GM21576 (cell line): ENCODE measurements around the gene UTS2R.
"Not testable (repeated sequence)": the region's sequence is repeated elsewhere in the genome, so short reads cannot be mapped to it uniquely, and the experiment has no call there.

Experiments used
- ATAC-seq: cut with Tn5 transposase; IDR thresholded peaks from one replicate; pipeline ENCODE4 v1.9.1; 2021; ENCODE audit warnings: mild to moderate bottlenecking, moderate library complexity; ENCODE audit not compliant: unreplicated experiment

The UTS2R gene

DNA sequence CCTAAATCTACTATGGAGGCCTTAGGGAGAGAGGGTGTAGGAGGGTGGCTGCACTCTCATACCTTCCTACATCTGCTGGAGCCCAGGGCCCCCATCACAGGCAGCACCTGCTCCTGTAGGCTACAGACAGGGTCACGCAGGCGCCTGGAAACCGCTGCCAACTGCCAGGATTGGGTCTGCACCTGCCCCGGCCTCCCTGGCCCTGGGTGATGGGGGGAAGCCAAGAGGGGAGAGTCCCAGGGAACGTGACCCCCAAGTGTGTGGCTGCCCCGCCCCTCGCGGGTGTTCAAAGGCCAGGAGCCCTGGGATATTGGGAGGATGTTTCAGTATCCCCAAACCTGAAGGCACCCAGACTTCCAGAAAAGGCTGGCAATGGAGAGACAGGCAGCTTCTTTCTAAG, 18.1 kb upstream of the UTS2R start:
- ATAC-seq, result no peak

GRCh38 chr17:82354804-82355308, 16.7 kb upstream of the UTS2R start:
- ATAC-seq, result no peak

- no peak for ATAC-seq
Measured at GRCh38 chr17:82355770-82356427, 15.7 kb upstream of the UTS2R start.

DNA sequence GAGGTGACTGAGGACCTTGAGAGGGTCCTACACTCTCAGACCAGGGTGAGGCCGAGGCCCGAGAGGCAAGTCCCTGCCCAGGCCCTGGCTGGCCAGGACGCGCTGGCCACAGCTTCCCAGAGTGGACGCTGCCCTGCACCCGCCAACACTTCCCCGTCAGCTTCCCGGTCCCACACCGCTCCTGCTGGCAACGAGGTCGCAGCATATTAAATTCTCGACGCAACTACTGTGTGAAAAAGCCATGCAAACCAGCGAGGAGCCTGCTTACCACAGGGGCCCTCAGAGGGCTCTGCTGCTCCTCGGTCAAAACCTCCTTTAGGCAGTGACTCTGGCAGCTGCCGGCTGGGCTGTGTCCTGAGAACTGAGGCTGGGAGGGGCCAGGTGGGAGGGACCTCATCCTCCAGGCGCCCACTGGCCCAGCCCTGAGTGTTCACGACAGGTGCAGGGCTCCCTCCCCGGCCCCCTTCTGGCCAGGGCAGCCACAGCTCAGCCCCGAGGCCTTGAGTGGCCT, 14.7 kb upstream of the UTS2R start:
- ATAC-seq, result no peak

- no peak for ATAC-seq
Measured at GRCh38 chr17:82357394-82357793, 14.2 kb upstream of the UTS2R start.

GRCh38 chr17:82358465-82359350, 12.9 kb upstream of the UTS2R start, which contains the start of gene TEX19:
TEX19 (plus strand) TSS chr17:82359247; CDS start chr17:82362151, 2,904 bp downstream.
- no peak for ATAC-seq

GRCh38 chr17:82359451-82360074, 12.0 kb upstream of the UTS2R start:
- not testable (repeated sequence) for ATAC-seq

DNA sequence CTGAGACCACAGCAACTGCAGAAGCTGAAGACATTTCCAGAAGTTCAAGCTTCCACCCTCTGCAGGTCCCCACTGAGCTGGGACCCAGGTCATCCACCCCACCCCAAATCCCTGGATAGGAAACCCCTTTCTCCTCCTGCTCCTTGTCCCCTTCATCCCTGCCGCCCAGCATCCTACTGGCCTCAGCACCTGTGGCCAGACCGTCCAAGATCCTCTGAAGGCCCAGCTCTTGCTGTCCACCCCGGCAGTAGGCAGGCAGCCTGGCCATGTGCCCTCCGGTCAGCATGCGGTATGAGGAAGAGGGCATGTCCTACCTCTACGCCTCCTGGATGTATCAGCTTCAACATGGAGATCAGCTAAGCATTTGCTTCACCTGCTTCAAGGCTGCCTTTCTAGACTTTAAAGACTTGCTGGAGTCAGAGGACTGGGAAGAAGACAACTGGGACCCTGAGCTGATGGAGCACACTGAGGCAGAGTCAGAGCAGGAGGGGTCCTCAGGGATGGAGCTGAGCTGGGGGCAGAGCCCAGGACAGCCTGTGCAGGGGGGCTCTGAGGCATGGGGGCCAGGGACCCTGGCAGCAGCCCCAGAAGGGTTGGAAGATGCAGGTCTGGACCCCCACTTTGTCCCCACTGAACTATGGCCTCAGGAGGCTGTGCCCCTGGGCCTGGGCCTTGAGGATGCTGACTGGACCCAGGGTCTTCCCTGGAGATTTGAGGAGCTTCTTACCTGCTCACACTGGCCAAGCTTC, 9.5 kb upstream of the UTS2R start:
- no peak for ATAC-seq

DNA sequence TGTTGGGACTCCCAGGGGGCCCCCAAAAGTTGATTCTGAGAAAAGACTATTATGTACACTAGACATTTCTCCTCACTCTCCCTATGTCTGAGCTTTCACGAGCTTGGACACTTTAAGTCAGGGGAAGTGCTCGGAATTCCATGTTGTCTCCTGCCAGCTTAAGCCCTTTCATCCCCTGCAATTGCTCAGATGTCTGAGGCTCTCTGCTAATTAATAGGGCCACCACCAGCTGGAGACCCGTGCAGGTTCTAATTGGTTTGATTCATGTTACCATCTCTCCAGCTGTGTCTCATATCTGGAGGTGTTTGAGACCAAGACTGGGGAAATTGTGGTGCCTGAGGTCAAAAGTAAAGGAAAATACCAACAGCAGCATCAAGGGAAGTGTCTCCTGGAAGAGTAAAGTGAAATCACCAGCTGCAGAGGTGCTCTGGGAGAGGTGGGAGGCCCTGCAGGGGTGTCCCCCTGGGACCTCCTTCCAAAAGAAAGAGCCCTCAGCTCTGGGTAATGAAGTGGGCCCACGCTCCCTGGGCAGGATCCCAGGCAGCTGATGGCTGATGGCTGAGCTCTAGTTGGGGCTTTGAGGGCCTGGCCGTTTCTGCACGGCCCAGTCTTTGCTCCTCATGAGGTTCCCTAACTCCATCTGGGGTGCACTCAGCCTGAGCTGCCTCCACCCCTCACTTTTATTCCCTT, 5.8 kb upstream of the UTS2R start:
- no peak for ATAC-seq

- no peak for ATAC-seq
Measured at GRCh38 chr17:82366749-82367148, 4.8 kb upstream of the UTS2R start.

DNA sequence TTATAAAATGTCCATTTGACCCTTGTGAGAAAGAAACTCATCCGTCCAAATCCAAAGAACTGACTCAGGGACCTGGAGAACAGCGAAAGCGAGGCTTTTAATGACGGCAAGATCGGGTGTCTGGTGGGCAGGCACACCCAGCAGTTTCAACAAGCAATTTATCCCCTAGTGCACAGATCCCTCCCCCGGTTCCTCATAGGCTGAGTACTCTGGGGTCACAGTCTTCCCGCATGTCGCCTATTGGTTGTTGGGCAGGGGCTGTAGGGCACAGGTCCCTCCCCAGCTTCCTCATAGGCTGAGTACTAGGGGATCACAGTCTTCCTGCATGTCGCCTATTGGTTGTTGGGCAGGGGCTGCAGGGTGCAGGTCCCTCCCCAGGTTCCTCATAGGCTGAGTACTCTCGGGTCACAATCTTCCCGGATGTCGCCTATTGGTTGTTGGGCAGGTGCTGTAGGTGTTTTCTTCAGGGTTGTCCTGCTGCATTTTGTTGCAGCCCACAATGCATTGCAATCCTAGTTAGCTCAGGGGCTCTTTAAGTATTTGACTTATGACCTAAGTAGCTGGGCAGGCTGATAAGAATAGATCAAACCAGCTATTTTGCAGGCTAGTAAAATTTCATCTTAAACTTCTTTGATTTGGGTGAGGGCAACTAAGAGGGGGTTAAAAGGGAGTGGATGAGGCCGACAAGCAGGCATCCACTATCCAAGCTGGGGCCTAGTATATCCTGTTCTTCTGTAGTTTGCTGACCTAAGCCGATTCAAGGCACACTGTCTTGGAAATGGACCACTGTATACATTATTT, 3.6 kb upstream of the UTS2R start:
- no peak for ATAC-seq

GRCh38 chr17:82369211-82369610, 2.4 kb upstream of the UTS2R start:
- ATAC-seq, result no peak

- ATAC-seq, result no peak
Measured at GRCh38 chr17:82370471-82371332, 863 bp upstream of the UTS2R start.

DNA sequence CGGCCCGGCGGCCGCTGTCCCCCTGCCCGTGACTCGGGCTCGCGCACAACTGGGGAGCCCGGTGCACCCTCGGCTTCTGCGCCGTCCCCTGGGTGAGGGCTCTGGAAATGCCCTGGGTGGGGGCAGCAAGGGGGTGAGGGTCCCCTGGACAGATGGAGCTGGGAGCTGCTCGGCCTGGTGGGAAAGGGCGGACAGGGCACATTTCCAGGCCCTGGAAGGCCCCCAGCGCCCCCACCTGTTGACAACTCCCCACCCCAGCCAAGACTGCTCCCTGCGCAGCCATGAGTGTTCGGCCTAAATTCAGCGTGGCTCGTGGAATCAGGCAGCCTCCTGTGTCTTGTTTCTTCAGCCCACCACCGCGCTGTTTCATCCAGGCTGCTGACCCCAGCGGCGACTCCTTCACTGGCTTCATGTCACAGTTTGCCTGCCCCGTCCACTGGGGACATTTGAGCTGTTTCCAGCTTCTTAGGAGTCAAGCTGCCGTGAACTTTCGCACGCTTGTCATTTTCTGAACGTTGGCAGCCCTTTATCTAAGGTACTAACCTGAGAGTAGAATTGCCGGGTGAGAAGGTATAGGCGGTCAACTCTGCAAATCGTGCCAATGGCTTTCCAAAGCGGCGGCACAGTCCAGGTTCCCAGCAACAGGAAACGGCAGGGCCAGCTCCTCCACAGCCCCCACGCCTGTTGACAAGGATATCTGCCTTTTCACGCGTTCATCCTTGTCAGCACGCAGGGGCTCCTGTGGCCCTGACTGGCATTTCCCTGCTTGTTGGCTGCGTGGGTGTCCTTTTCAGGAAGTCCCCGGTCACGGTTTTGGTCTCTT, 895 bp downstream of the UTS2R start:
- no peak for ATAC-seq

GRCh38 chr17:82373072-82373452, 1.5 kb downstream of the UTS2R start:
- ATAC-seq, result not testable (repeated sequence)

- no peak for ATAC-seq
Measured at GRCh38 chr17:82373731-82374625, 2.4 kb downstream of the UTS2R start.
